Measurements from ENCODE around the gene CTNS. TPM values are rescaled to one million over a fixed set of nuclear protein-coding genes. Genes with fewer than 3 reads are reported as not detected.

The CTNS gene
- total RNA-seq, 1 experiment from 2014 or later: 20.4 TPM

- BruUV-seq (replicated peaks): no TSS peak
- no peaks in the 10 kb centered on the region for H3K27me3 ChIP-seq (ENCODE audit: control insufficient read depth, insufficient read depth, low read length)
- H3K27ac ChIP-seq (ENCODE audit: low read length): no peak overlapping the region
- in situ Hi-C loops (cut with HindIII; ENCODE audit: low pct_unique_long_range_greater_than_20kb, low sequenced_read_pairs): no loop called here
- ATAC-seq: no peak
- H3K36me3 ChIP-seq (ENCODE audit: control insufficient read depth, insufficient read depth, low read length): no peaks in the 10 kb centered on the region; the same call in 1 of the 2 replicates
- H3K4me3 ChIP-seq (ENCODE audit: low read depth in 2 of 2, low read length in 2 of 2): no peak overlapping the region
- POLR2A ChIA-PET: no interaction called here
- no peaks in the 10 kb centered on the region for H3K4me1 ChIP-seq (ENCODE audit: control insufficient read depth, insufficient read depth, low read length)
- intact Hi-C loops (cut with micrococcal nuclease; ENCODE audit: unreplicated experiment): no loop called here
- H3K9me3 ChIP-seq (ENCODE audit: control insufficient read depth, insufficient read depth, low read depth, low read length): no peaks in the 10 kb centered on the region
- TF ChIP-seq SIN3A (IDR thresholded peaks at IDR 0.05; ENCODE audit: borderline replicate concordance, insufficient read depth, low read depth, low read length) (no peak), TCF7L2 (IDR thresholded peaks at IDR 0.05; ENCODE audit: low read depth, low read length) (no peak), POLR2AphosphoS5 (IDR thresholded peaks at IDR 0.05; ENCODE audit: low read depth, low read length) (no peak), REST (IDR thresholded peaks at IDR 0.05; ENCODE audit: insufficient read depth in 1 of 2, low read depth in 2 of 2, low read length in 1 of 2) (no peak)
- TF ChIP-seq, protein P1, sequence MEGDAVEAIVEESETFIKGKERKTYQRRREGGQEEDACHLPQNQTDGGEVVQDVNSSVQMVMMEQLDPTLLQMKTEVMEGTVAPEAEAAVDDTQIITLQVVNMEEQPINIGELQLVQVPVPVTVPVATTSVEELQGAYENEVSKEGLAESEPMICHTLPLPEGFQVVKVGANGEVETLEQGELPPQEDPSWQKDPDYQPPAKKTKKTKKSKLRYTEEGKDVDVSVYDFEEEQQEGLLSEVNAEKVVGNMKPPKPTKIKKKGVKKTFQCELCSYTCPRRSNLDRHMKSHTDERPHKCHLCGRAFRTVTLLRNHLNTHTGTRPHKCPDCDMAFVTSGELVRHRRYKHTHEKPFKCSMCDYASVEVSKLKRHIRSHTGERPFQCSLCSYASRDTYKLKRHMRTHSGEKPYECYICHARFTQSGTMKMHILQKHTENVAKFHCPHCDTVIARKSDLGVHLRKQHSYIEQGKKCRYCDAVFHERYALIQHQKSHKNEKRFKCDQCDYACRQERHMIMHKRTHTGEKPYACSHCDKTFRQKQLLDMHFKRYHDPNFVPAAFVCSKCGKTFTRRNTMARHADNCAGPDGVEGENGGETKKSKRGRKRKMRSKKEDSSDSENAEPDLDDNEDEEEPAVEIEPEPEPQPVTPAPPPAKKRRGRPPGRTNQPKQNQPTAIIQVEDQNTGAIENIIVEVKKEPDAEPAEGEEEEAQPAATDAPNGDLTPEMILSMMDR (IDR thresholded peaks at IDR 0.05): no peak
- CTCF ChIA-PET: no interaction called here
- DNase-seq (ENCODE audit: low read depth, low spot score): no peak
Observed at GRCh38 chr17:3590768-3591167, 45.8 kb upstream of the CTNS start.

DNA sequence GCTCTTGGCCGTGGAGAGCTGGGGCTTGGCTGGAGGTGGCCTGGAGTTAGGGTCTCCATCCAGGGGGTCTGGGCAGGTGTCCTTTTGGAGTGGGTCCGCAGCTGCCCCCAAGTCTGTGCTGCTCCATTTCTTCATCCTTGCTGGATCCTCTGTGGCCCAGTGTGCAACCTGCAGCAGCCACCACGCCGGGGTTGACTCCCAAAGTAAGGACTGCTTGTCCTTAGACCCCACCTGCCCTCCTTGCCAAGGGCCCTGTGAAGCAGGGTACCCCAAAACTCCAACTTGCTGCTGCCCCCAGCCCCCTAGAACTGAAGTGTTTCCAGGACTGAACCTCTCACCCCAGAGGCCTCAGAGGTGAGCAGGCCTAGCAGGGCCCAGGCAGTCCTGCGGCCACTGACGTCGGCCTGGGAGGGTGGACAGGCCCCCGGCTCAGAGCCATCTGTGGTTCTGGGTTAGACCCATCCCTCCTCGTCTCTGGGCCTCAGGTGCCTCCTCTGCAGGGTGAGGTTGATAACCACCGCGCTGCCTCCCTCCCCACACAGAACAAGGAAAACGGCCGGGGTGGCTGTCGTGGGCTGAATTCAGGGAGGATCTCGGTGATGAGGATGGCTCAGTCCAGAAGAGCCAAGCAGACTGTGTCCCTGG, 44.2 kb upstream of the CTNS start:
- H3K36me3 ChIP-seq (ENCODE audit: control insufficient read depth, insufficient read depth, low read length): no peaks in the 10 kb centered on the region
- CTCF ChIA-PET: no interaction called here
- no TSS peak for BruUV-seq (replicated peaks)
- intact Hi-C loops (cut with micrococcal nuclease; ENCODE audit: unreplicated experiment): no loop called here
- H3K9me3 ChIP-seq (ENCODE audit: control insufficient read depth, insufficient read depth, low read depth, low read length): no peaks in the 10 kb centered on the region
- POLR2A ChIA-PET: no interaction called here
- TF ChIP-seq TCF7L2 (IDR thresholded peaks at IDR 0.05; ENCODE audit: low read depth, low read length): no peak
- ATAC-seq: no peak
- no peaks in the 10 kb centered on the region for H3K4me1 ChIP-seq (ENCODE audit: control insufficient read depth, insufficient read depth, low read length)
- in situ Hi-C loops (cut with HindIII; ENCODE audit: low pct_unique_long_range_greater_than_20kb, low sequenced_read_pairs): no loop called here
- no peak overlapping the region for H3K27ac ChIP-seq (ENCODE audit: low read length)
- no peak for DNase-seq (ENCODE audit: low read depth, low spot score)
- no peak overlapping the region for H3K4me3 ChIP-seq (ENCODE audit: low read depth in 2 of 2, low read length in 2 of 2)
- no peaks in the 10 kb centered on the region for H3K27me3 ChIP-seq (ENCODE audit: control insufficient read depth, insufficient read depth, low read length)

GRCh38 chr17:3593384-3593783, 43.2 kb upstream of the CTNS start:
- ATAC-seq (no peak), DNase-seq (ENCODE audit: low read depth, low spot score) (no peak)
- Histone ChIP-seq H3K4me3 (ENCODE audit: low read depth in 2 of 2, low read length in 2 of 2) (no peak overlapping the region), H3K4me1 (ENCODE audit: control insufficient read depth, insufficient read depth, low read length) (no peaks in the 10 kb centered on the region), H3K27me3 (ENCODE audit: control insufficient read depth, insufficient read depth, low read length) (no peaks in the 10 kb centered on the region), H3K36me3 (ENCODE audit: control insufficient read depth, insufficient read depth, low read length) (no peaks in the 10 kb centered on the region), H3K27ac (ENCODE audit: low read length) (no peak overlapping the region), H3K9me3 (ENCODE audit: control insufficient read depth, insufficient read depth, low read depth, low read length) (no peaks in the 10 kb centered on the region)
- ChIA-PET POLR2A (no interaction called here), CTCF (no interaction called here)
- intact Hi-C loops (cut with micrococcal nuclease; ENCODE audit: unreplicated experiment): no loop called here
- BruUV-seq (replicated peaks): no TSS peak
- in situ Hi-C loops (cut with HindIII; ENCODE audit: low pct_unique_long_range_greater_than_20kb, low sequenced_read_pairs): no loop called here
- TF ChIP-seq, protein P1 (IDR thresholded peaks at IDR 0.05): no peak
- TF ChIP-seq POLR2AphosphoS5 (IDR thresholded peaks at IDR 0.05; ENCODE audit: low read depth, low read length): no peak
- TF ChIP-seq REST (IDR thresholded peaks at IDR 0.05; ENCODE audit: insufficient read depth in 1 of 2, low read depth in 2 of 2, low read length in 1 of 2): no peak
- TF ChIP-seq TCF7L2 (IDR thresholded peaks at IDR 0.05; ENCODE audit: low read depth, low read length): no peak
- TF ChIP-seq SIN3A (IDR thresholded peaks at IDR 0.05; ENCODE audit: borderline replicate concordance, insufficient read depth, low read depth, low read length): no peak

Data from Panc1 (cell line).